H54 (cell line): Measurements from ENCODE around the gene CHKA.

ENCODE experiments used
- DNase-seq: peaks from one replicate; pipeline ENCODE4 v3.0.0; 2011; ENCODE audit warnings: low spot score, mixed read lengths; ENCODE audit not compliant: insufficient read length
- FAIRE-seq: peaks from 3 replicates; lab custom pipeline; 2011; peaks lifted over from hg19 to GRCh38; lab: Jason Lieb, UNC
- POLR2A ChIP-seq: IDR thresholded peaks from 2 replicates; pipeline ENCODE4 v1.6.1; 2011; ENCODE audit warnings: low read depth, mild to moderate bottlenecking, low read length

The CHKA gene

GRCh38 chr11:68135161-68135560 is 14.0 kb upstream of the CHKA start:
- DNase-seq (no peak), FAIRE-seq (no peak)
- TF ChIP-seq POLR2A, result no peak

- DNase-seq (no peak), FAIRE-seq (no peak)
- no peak for TF ChIP-seq POLR2A
Observed at GRCh38 chr11:68133761-68134160, 12.6 kb upstream of the CHKA start.

GRCh38 chr11:68130121-68130520 is 8.9 kb upstream of the CHKA start:
- no peak for DNase-seq
- TF ChIP-seq POLR2A, result no peak
- no peak for FAIRE-seq

- DNase-seq, result no peak
- no peak for FAIRE-seq
- TF ChIP-seq POLR2A, result no peak
Observed at GRCh38 chr11:68128682-68129327, 7.6 kb upstream of the CHKA start.

- TF ChIP-seq POLR2A, result no peak
- DNase-seq (no peak), FAIRE-seq (no peak)
Observed at GRCh38 chr11:68127714-68128681, 6.8 kb upstream of the CHKA start.

GRCh38 chr11:68125164-68125563 is 4.0 kb upstream of the CHKA start:
- TF ChIP-seq POLR2A, result no peak
- FAIRE-seq, result no peak

GRCh38 chr11:68122936-68123539 is 1.9 kb upstream of the CHKA start:
- FAIRE-seq, result no peak
- no peak for TF ChIP-seq POLR2A
- DNase-seq, result no peak

More at GRCh38 chr11:68125164-68125563, 4.0 kb upstream of the CHKA start:
- DNase-seq, result no peak

GRCh38 chr11:68120273-68121066 is 718 bp downstream of the CHKA start:
- no peak for TF ChIP-seq POLR2A
- DNase-seq (peak; percentile 30), FAIRE-seq (no peak)

- DNase-seq (no peak), FAIRE-seq (no peak)
- TF ChIP-seq POLR2A, result no peak
Observed at GRCh38 chr11:68118706-68119448, 2.3 kb downstream of the CHKA start.

- no peak for TF ChIP-seq POLR2A
- DNase-seq (no peak), FAIRE-seq (no peak)
Observed at GRCh38 chr11:68117853-68118470, 3.2 kb downstream of the CHKA start.

- DNase-seq (no peak), FAIRE-seq (no peak)
- TF ChIP-seq POLR2A, result no peak
Observed at GRCh38 chr11:68116974-68117373, 4.2 kb downstream of the CHKA start.

GRCh38 chr11:68116126-68116525 is 5.1 kb downstream of the CHKA start:
- no peak for FAIRE-seq

More at GRCh38 chr11:68116126-68116525, 5.1 kb downstream of the CHKA start:
- DNase-seq, result no peak
- no peak for TF ChIP-seq POLR2A
